Activated B cell treated with CpG ODN at 0.5 μM for 24 hours (primary cell): Measurements from ENCODE around the gene CSNK2A1. TPM values are rescaled to one million over a fixed set of nuclear protein-coding genes. Genes with fewer than 3 reads are reported as not detected.

ENCODE experiments used
- ATAC-seq: fragments of 200-7000 bp; cut with Tn5 transposase; one replicate; pipeline ENCODE4 v1.10.0; 2021; ENCODE audit warnings: low read depth, mild to moderate bottlenecking, moderate library complexity
- CTCF ChIA-PET: fragments of 350-600 bp; sonication (Branson Sonifier 250); formaldehyde crosslinking; loops from one replicate; lab custom pipeline; 2021; ENCODE audit warnings: antibody characterized with exemption; lab: Charles Lee
- POLR2A ChIA-PET: fragments of 350-600 bp; sonication (Branson Sonifier 250); formaldehyde crosslinking; loops from one replicate; lab custom pipeline; 2021; ENCODE audit warnings: antibody characterized with exemption; lab: Charles Lee
- DNase-seq: peaks from one replicate; pipeline ENCODE4 v3.0.0; 2022
- H3K27ac Mint-ChIP-seq: one replicate; pipeline ENCODE4 v1.8.0; 2020; ENCODE audit warnings: mixed read lengths
- H3K27me3 Mint-ChIP-seq: one replicate; pipeline ENCODE4 v1.8.0; 2021; ENCODE audit warnings: mixed read lengths
- H3K36me3 Mint-ChIP-seq: one replicate; pipeline ENCODE4 v1.8.0; 2021; ENCODE audit warnings: low read depth, mixed read lengths
- H3K4me1 Mint-ChIP-seq: one replicate; pipeline ENCODE4 v1.8.0; 2021; ENCODE audit warnings: mixed read lengths
- H3K4me3 Mint-ChIP-seq: one replicate; pipeline ENCODE4 v1.8.0; 2020; ENCODE audit warnings: mild to moderate bottlenecking, mixed read lengths
- H3K9me3 Mint-ChIP-seq: one replicate; pipeline ENCODE4 v1.8.0; 2020; ENCODE audit warnings: mixed read lengths
- intact Hi-C: fragments of 100-400 bp; cut with micrococcal nuclease; formaldehyde crosslinking; loops from one replicate; pipeline ENCODE4 v1.15.1; 2024
- total RNA-seq: library from RNA; stranded (reverse); gene quantifications from 2 replicates; pipeline ENCODE4 v1.2.3, GENCODE V29; 2022
- TF ChIP-seq, protein P1 (sequence below): fragments of 200-600 bp; IDR thresholded peaks from one replicate; pipeline ENCODE4 v1.8.0; 2022; ENCODE audit warnings: antibody characterized with exemption, mild to moderate bottlenecking

The CSNK2A1 gene
- total RNA-seq, 1 donor from 2014 or later = 140 TPM

DNA sequence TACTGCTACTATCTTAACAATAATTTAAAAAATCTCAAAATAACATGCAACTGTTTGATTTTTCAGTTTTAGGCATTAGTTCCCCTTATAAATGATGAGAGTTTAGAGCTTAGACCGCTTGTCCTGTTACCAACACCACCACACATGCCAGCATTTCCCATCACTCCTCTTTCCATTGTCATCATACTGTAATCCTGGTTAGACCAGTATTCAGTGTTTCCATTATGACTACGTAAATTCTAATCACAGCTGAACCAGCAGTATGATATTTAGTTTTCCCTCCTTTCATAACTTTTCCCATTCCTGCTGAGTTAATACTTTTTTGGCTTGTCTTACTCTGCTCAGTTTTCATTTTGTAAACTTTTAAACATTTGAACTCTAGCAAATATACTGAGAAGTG lies 69.0 kb downstream of the CSNK2A1 start:
- POLR2A ChIA-PET = no interaction called here

DNA sequence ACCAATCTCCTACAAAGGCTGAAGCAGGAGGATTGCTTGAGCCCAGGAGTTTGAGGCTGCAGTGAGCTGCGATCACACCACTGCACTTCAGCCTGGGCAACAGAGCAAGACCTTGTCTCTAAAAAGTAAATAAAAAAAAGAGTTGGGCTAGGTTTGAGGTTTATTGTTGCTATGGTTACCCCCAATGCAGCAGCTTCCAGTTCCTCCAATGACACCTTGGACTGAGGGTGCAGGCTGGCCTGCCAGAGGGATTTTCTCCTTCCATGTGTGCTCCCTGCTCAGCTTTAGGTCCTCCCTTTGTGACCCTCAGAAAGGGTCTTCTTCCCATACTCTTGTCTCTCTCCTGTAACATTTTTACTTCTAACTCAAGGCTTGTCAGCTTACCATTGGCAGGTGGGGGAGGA lies 70.7 kb downstream of the CSNK2A1 start:
- Mint-ChIP-seq H3K4me1 (peaks cover 12% of the 10 kb centered on the region), H3K4me3 (no peak overlapping the region), H3K27ac (no peak overlapping the region), H3K36me3 (peaks cover 1% of the 10 kb centered on the region), H3K9me3 (peaks cover 5% of the 10 kb centered on the region), H3K27me3 (no peaks in the 10 kb centered on the region)
- ChIA-PET POLR2A (no interaction called here), CTCF (no interaction called here)
- TF ChIP-seq, protein P1, sequence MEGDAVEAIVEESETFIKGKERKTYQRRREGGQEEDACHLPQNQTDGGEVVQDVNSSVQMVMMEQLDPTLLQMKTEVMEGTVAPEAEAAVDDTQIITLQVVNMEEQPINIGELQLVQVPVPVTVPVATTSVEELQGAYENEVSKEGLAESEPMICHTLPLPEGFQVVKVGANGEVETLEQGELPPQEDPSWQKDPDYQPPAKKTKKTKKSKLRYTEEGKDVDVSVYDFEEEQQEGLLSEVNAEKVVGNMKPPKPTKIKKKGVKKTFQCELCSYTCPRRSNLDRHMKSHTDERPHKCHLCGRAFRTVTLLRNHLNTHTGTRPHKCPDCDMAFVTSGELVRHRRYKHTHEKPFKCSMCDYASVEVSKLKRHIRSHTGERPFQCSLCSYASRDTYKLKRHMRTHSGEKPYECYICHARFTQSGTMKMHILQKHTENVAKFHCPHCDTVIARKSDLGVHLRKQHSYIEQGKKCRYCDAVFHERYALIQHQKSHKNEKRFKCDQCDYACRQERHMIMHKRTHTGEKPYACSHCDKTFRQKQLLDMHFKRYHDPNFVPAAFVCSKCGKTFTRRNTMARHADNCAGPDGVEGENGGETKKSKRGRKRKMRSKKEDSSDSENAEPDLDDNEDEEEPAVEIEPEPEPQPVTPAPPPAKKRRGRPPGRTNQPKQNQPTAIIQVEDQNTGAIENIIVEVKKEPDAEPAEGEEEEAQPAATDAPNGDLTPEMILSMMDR = no peak
- ATAC-seq (no peak), DNase-seq (no peak)
- intact Hi-C loops = no loop called here

More for the DNA sequence above, 69.0 kb downstream of the CSNK2A1 start:
- TF ChIP-seq, protein P1 = no peak
- H3K4me1 Mint-ChIP-seq = peaks cover 17% of the 10 kb centered on the region
- CTCF ChIA-PET = no interaction called here
- H3K27ac Mint-ChIP-seq = no peak overlapping the region
- DNase-seq (no peak), ATAC-seq (no peak)
- H3K36me3 Mint-ChIP-seq = peaks cover 13% of the 10 kb centered on the region
- no peak overlapping the region for H3K4me3 Mint-ChIP-seq
- no peaks in the 10 kb centered on the region for H3K27me3 Mint-ChIP-seq
- intact Hi-C loops = no loop called here
- H3K9me3 Mint-ChIP-seq = peaks cover 5% of the 10 kb centered on the region

DNA sequence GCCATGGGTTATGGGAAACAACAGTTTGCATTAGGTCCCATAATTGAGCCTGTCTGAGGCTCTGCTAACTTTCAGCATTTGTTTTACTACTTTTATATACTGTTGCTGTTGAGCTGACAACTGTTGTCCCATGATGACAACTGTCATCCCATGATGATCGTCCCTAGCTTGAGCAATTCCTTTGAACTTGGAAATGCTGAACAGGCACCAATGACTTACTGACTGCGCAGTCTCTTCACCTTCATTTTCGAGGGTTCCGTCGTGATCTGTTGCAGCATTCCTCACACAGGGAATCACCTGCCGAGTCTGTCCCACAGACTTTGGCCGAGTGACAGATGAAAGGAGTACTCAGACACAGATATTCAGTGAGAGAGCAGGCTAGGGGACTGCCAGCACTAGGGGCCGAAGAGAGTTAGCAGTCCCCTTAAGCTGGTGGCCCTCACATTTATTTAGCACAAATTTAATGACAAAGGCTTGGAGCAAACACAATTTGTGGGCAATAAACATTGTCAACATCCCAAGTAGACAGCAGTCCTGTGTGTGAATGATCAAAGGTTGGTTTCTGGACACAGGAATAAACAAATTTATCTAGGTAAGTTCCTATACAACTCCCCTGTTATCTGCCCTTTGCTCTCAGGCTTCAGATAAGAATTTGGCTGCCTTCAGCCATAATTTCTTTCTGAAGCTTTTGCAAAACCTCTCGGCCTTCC lies 71.3 kb downstream of the CSNK2A1 start:
- ATAC-seq (no peak), DNase-seq (no peak)
- intact Hi-C loops = no loop called here
- H3K36me3 Mint-ChIP-seq = no peaks in the 10 kb centered on the region
- POLR2A ChIA-PET = no interaction called here
- H3K27me3 Mint-ChIP-seq = peaks cover 2% of the 10 kb centered on the region
- H3K4me1 Mint-ChIP-seq = peaks cover 12% of the 10 kb centered on the region
- H3K4me3 Mint-ChIP-seq = no peak overlapping the region
- no peak overlapping the region for H3K27ac Mint-ChIP-seq
- CTCF ChIA-PET = no interaction called here
- TF ChIP-seq, protein P1 = no peak
- peaks cover 5% of the 10 kb centered on the region for H3K9me3 Mint-ChIP-seq

DNA sequence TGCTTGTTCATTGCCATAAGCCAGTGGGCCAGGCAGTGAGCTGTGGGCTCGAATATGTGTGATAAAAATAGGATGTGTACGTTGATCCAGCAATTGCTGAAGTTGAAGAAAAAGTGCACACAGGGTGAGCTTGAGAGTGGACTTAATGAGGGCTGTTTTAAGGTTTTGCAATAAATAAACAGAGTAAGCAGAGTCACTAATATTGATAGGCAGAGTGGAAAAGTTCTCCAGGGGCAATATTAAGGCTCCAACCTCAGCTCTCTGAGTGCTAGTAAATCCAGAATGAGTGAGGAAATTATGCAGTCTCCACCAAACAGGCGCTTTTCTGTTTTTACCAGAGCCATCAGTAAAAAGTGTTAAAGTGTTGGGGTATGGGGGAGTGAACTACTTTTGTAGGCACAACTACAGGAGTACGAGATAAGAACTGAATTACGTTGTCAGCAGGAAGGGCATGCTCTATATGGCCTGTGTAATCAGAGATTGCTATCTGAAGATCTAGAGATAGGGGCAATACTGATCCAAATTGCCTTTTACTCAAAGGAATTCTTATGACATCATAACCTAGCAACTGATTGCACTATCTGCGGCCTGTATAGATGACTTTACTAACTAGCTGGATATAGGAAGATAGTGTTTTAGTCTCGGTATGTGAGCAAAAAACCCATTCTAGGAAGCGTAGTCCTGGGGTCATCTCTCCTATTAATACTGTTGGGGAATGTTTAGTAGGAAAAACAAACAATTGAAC lies 73.7 kb downstream of the CSNK2A1 start:
- intact Hi-C loops = no loop called here
- no peak overlapping the region for H3K4me3 Mint-ChIP-seq
- H3K27ac Mint-ChIP-seq = no peak overlapping the region
- no peak for ATAC-seq
- no peak for DNase-seq
- CTCF ChIA-PET = no interaction called here
- H3K4me1 Mint-ChIP-seq = peaks cover 12% of the 10 kb centered on the region
- TF ChIP-seq, protein P1 = no peak
- H3K36me3 Mint-ChIP-seq = no peaks in the 10 kb centered on the region
- H3K9me3 Mint-ChIP-seq = peaks cover 5% of the 10 kb centered on the region
- H3K27me3 Mint-ChIP-seq = peaks cover 3% of the 10 kb centered on the region
- POLR2A ChIA-PET = no interaction called here

DNA sequence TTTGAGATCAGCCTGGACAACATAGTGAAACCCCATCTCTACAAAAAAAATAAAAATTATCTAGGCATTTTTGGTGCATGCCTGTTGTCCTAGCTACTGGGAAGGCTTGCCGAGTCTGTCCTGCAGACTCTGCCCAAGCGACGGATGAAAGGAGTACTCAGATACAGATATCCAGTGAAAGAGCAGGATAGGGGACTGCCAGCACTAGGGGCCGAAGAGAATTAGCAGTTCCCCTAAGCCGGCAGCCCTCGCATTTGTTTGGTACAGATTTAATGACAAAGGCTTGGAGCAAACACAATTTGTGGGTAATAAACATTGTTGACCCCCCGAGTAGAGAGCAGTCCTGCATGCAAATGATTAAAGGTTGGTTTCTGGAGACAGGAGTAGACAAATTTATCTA lies 75.8 kb downstream of the CSNK2A1 start:
- peaks cover 3% of the 10 kb centered on the region for H3K27me3 Mint-ChIP-seq
- H3K27ac Mint-ChIP-seq = no peak overlapping the region
- no peak overlapping the region for H3K4me3 Mint-ChIP-seq
- ATAC-seq = no peak
- H3K36me3 Mint-ChIP-seq = no peaks in the 10 kb centered on the region
- DNase-seq = no peak
- intact Hi-C loops = no loop called here
- H3K9me3 Mint-ChIP-seq = peaks cover 5% of the 10 kb centered on the region
- H3K4me1 Mint-ChIP-seq = peaks cover 11% of the 10 kb centered on the region
- CTCF ChIA-PET = no interaction called here
- POLR2A ChIA-PET = no interaction called here
- TF ChIP-seq, protein P1 = no peak
